Testis (tissue), 3 donors: ENCODE measurements around the gene TMEM43. TPM values are rescaled to one million over a fixed set of nuclear protein-coding genes. Genes with fewer than 3 reads are reported as not detected.

ENCODE experiments used
- DNase-seq: peaks from one replicate; pipeline ENCODE4 v3.0.0-alpha.2; 2019
- H3K27ac ChIP-seq, 2 donors: fragments of 200-600 bp; sonication (generic); one replicate each; pipeline ENCODE4 v1.5.1; 2019
- H3K27me3 ChIP-seq: fragments of 200-600 bp; sonication (generic); one replicate; pipeline ENCODE4 v1.5.1; 2019
- H3K36me3 ChIP-seq: fragments of 200-600 bp; sonication (generic); one replicate; pipeline ENCODE4 v1.5.1; 2017; ENCODE audit warnings: low read depth; ENCODE audit errors: missing control alignments
- H3K4me1 ChIP-seq: fragments of 200-600 bp; sonication (generic); one replicate; pipeline ENCODE4 v1.5.1; 2019
- H3K4me3 ChIP-seq, 2 donors: fragments of 200-600 bp; sonication (generic); one replicate each; pipeline ENCODE4 v1.5.1; 2017 to 2019
- H3K9me3 ChIP-seq: fragments of 200-600 bp; sonication (generic); one replicate; pipeline ENCODE4 v1.5.1; 2017
- POLR2A ChIP-seq: fragments of 450-650 bp; IDR thresholded peaks from one replicate; pipeline ENCODE4 v1.6.1; 2017; ENCODE audit warnings: antibody characterized with exemption, mild to moderate bottlenecking, moderate library complexity
- WGBS, 2 donors: methylation state at CpG; one replicate each; pipeline ENCODE4 v1.1.5; 2018; 5-methylcytosine and 5-hydroxymethylcytosine counted together
- intact Hi-C: fragments of 100-400 bp; cut with DNase I; formaldehyde crosslinking; loops from one replicate; pipeline ENCODE4 v1.15.1; 2023; ENCODE audit warnings: low total_unique reads
- polyA plus RNA-seq: library from polyadenylated mRNA; stranded (reverse); fragments of 350-450 nt; fragmentation: Illumina TruSeq; extraction: RNeasy Lipid Tissue Mini Kit (QIAGEN cat#74804); gene quantifications from one replicate; pipeline ENCODE4 v1.2.3, GENCODE V29; 2014; ENCODE audit warnings: low read depth, low replicate concordance; ENCODE audit not compliant: insufficient read depth
- total RNA-seq, 2 donors: library from RNA; depleted of rRNA; stranded (reverse); fragments of >200 nt; gene quantifications; one replicate each; pipeline ENCODE4 v1.2.3, GENCODE V29; 2016
- TF ChIP-seq, protein P1 (sequence below), 3 experiments: fragments of 450-650 bp in 2 of 3; fragments of 200-600 bp in 1 of 3; sonication (generic) in 1 of 3; IDR thresholded peaks; one replicate each; pipeline ENCODE4 v1.5.1; 2016 to 2019; ENCODE audit warnings: antibody characterized with exemption in 3 of 3, mild to moderate bottlenecking in 2 of 3, moderate library complexity in 1 of 3

TMEM43 gene
- total and polyA plus RNA-seq, 3 donors from 2014 or later = 36.5 to 53.0 (median 43.3) TPM

- no peak for TF ChIP-seq POLR2A
- TF ChIP-seq, protein P1, sequence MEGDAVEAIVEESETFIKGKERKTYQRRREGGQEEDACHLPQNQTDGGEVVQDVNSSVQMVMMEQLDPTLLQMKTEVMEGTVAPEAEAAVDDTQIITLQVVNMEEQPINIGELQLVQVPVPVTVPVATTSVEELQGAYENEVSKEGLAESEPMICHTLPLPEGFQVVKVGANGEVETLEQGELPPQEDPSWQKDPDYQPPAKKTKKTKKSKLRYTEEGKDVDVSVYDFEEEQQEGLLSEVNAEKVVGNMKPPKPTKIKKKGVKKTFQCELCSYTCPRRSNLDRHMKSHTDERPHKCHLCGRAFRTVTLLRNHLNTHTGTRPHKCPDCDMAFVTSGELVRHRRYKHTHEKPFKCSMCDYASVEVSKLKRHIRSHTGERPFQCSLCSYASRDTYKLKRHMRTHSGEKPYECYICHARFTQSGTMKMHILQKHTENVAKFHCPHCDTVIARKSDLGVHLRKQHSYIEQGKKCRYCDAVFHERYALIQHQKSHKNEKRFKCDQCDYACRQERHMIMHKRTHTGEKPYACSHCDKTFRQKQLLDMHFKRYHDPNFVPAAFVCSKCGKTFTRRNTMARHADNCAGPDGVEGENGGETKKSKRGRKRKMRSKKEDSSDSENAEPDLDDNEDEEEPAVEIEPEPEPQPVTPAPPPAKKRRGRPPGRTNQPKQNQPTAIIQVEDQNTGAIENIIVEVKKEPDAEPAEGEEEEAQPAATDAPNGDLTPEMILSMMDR (IDR thresholded peaks at IDR 0.05) = no peak
Observed at GRCh38 chr3:14188041-14188754, 63.3 kb downstream of the TMEM43 start.

More at GRCh38 chr3:14188041-14188754, 63.3 kb downstream of the TMEM43 start:
- no peaks in the 10 kb centered on the region for H3K4me1 ChIP-seq
- WGBS, 2 donors = 65 to 89% methylated on average over 4 of the region's 4 CpGs
- H3K27ac ChIP-seq = no peak overlapping the region
- DNase-seq = no peak
- H3K36me3 ChIP-seq = no peaks in the 10 kb centered on the region
- H3K9me3 ChIP-seq = no peaks in the 10 kb centered on the region
- intact Hi-C loops = no loop called here
- H3K27me3 ChIP-seq = no peaks in the 10 kb centered on the region
- no peak overlapping the region for H3K4me3 ChIP-seq

Other genes with a start within 250 kb of the TMEM43 start
- 1 to 10 TPM; 1.1 TPM for gene WNT7A, start 245.0 kb upstream of the TMEM43 start, total RNA-seq
- gene WNT7A, start 245.0 kb upstream of the TMEM43 start, polyA plus RNA-seq = 3.3 TPM
- gene CHCHD4, start 182 bp upstream of the TMEM43 start, total RNA-seq = 10 to 100 TPM; 13.3 to 15.7 TPM
- gene CHCHD4, start 182 bp upstream of the TMEM43 start, polyA plus RNA-seq = 19.1 TPM
- 10 to 100 TPM; 48.7 to 54.1 TPM for gene XPC, start 53.5 kb downstream of the TMEM43 start, total RNA-seq
- 25.1 TPM for gene XPC, start 53.5 kb downstream of the TMEM43 start, polyA plus RNA-seq
- gene LSM3, start 53.8 kb downstream of the TMEM43 start, total RNA-seq = 10 to 100 TPM; 13.6 to 14.9 TPM
- 21.2 TPM for gene LSM3, start 53.8 kb downstream of the TMEM43 start, polyA plus RNA-seq